SKM-1 treated with dmso at 0.1 percent for 144 hours (cell line): ENCODE results near the gene RELT.

Experiments
- DNase-seq: peaks from one replicate; lab custom pipeline; 2025; ENCODE audit not compliant: unreplicated experiment; lab: John Stamatoyannopoulos, UW

RELT gene

DNA sequence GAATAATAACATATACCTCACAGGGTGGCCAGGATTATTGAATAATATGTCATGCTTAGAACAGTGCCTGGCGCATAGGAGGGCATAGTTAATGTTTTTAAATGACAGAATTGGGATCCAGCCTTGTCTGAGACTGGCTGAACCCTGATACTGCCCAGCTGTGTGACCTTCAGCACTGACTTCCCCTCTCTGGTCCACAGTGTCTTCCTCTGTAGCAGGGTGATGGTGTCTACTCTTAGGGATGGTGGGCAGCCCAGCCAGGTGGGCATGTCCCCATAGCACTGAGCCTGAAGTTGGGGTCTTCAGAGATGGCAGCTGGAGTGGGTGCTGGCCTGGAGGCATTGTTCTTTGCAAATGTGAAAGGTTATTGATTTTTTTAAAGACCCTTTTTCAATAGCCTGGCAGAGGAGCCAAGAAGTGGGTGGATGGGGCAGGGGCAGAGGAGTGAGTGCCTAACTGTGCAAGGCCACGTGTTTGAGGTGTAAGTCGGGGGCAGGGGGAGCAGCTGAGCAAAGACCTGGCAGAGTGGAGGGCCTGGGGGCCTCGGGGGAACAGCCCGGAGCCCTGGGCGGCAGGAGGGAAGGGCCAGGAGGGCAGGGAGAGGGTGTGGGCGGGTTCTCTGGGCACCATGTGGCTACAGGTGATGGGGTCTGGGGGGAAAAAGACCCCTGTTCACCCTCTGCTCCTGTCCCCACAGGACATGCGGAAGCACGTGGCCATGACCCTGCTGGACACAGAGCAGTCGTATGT lies 29.8 kb upstream of the RELT start:
- no peak for DNase-seq

DNA sequence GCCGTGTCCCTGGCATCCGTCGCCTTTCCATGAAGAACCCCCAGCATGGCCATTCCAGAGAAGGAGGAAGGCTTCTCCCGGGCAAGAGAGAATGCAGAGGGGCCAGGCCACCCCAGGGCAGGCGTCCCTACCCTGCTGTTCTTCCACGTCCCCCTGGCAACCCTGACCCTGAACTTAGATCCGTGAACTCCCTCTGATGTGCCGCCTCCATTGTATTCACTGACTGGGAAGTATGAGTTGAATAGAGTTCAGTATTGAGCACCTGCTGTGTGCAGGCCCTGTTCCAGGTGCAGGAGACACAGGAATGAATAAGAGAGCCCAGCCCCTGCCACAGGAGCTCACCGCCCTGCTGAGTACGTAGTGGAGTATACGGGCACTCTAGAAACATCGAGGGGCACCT lies 29.1 kb upstream of the RELT start:
- DNase-seq = no peak

GRCh38 chr11:73348838-73349237 lies 27.4 kb upstream of the RELT start:
- DNase-seq = no peak

- DNase-seq = no peak
Measured at GRCh38 chr11:73349633-73350032, 26.6 kb upstream of the RELT start.

DNA sequence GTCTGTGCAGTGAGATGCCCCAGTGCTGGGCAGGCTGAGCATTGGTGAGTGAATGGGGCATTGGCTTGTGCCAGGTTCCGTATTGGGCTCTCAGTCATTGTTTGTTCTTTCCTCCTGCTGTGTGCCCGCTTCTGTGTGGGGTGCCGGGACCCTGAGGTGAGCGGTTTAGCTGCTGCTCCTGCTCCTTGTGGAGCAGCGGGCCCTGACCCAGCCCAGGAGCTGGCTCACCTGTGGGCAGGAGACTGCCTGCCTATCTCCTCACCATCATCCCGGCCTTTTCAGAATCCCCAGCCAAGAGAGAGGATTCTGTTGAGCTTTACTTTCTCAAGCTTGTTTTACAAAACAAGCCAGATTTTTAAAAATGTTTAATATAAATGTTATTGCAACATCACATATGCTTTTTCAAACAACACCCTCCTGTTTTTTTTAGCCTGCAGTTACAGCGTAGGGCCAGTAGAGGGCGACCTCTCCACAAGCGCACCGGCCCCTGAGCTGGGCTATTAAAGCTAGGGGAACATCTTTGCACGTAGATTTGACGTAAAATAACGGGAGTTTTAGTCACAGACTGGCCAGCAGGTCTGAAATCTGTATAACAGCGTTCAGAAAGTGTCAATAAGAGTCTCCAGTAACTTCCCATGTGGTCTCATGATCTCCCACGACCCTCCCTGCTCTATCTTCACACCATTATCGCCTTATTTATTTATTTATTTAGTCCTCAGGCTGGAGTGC lies 25.1 kb upstream of the RELT start:
- peak; percentile 62 for DNase-seq

DNA sequence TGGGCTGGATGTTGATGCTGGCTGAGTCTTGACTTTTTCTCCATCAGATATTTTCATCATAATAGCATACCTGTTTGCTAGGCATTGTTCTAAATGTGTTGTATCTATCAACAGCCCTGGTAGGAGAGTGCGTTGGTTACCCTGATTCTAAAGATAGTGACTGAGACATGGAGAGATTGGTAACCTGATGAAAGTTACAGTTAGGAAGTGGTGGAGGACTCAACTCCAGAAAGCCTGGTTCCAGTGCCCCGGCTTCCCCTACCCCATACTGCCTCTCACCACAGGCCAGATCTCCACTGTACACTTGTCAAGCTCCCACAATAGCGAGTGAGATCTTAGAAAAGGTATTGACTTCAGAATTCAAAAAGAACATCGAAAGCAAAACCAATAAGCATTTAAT lies 22.8 kb upstream of the RELT start:
- no peak for DNase-seq

DNA sequence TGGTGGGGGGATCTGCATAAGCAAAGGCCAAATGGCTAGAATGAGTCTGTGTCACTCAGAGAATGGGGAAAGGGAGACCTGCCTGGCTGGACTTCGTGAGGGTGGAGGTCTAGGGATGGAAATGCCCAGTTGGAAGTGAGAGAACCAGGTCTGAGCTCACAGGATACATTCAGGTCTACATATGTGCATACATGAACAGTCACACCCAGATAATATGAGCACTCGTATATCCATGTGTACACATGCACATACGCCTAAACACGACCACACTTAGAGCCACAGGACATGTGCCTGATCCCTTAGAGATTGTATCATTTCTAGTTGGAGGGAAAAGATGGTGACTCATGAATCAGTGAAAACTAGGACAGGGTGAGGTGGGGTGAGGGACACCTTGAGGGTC lies 21.1 kb upstream of the RELT start:
- DNase-seq = no peak

DNA sequence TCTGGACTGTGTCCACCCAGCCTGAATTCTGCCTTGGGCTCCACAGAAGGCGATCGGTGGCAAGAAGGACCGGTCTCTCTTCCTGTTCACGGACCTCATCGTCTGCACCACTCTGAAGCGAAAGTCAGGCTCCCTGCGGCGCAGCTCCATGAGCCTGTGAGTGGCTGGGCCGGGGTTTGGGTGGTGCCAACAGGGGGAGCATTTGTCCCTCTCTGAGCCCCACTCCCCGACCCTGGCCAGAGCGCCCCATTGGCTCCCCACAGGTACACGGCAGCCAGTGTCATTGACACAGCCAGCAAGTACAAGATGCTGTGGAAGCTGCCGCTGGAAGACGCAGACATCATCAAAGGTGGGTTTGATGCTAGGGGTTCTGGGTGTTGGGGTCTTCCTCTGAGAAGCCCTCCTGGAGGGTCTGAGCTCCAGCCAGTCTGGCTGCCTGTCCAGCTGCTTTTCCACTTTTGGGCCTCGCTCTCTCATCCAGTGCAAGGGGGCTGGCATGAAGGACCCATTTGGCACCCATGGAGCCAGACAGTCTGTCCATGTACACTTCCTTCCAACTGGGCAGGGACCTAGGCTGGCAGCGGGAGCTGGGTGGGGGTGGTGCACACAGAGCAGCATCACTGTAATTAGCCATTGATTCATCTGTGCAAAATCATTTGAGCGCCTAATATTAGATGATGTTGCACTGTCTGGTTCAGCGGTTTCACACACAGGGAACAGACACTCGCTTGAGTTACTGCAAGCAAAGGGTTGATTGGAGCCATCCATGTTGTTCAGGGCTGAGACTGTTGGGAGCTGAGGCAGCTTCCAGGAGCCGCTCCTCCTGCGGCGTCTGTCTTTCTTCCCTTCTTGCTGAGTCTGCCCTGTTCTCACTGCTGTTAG lies 19.0 kb upstream of the RELT start:
- DNase-seq = no peak

- no peak for DNase-seq
Measured at GRCh38 chr11:73358071-73358470, 18.1 kb upstream of the RELT start.

GRCh38 chr11:73359341-73359740 lies 16.9 kb upstream of the RELT start:
- no peak for DNase-seq

- peak; percentile 10 for DNase-seq
Measured at GRCh38 chr11:73359930-73360742, 16.1 kb upstream of the RELT start.

DNA sequence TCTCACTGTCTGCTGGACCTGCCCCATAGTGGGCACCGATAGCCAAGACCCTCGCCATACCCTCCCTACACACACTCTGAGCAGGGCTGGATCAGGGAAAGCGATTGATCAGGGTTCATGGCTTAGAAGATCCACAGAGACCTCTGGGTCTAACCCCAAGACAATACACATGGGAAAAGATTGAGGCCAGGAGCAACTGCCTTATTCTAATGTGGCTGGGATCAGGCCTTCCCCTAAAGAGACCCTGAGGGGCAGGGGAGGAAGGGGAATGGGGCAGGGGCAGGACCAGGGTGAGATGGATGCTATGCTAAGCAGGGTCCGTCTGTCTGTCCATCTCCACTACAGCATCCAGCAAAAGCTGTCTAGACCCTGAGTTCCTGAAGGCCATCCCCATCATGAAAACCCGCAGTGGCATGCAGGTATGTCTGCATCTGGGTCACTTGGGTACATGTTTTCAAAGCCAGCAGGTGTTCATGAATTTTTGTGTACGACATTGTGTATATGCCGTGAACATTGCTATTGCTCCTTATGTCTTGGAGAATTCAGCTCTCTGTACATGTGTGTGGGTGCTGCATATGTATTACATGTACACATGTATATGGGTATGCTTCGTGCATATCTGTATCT lies 15.3 kb upstream of the RELT start:
- no peak for DNase-seq

GRCh38 chr11:73361953-73362776 lies 14.0 kb upstream of the RELT start:
- DNase-seq = no peak

GRCh38 chr11:73363147-73363546 lies 13.1 kb upstream of the RELT start:
- DNase-seq = no peak

GRCh38 chr11:73365352-73366264 lies 10.6 kb upstream of the RELT start:
- no peak for DNase-seq

DNA sequence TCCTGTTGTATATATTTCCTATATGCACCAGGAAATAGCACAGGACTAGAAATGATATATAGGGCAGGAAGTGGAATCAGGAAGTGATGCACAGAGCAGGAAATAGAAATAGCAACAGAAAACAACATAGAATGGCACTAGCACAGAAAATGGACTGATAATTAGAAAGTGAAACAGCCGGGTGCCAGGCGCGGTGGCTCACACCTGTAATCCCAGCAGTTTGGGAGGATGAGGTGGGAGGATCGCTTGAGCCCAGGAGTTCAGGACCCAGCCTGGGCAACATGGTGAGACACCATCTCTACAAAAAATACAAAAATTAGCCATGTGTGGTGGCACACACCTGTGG lies 10.0 kb upstream of the RELT start:
- peak; percentile 19 for DNase-seq

- DNase-seq = no peak
Measured at GRCh38 chr11:73366953-73367352, 9.2 kb upstream of the RELT start.

DNA sequence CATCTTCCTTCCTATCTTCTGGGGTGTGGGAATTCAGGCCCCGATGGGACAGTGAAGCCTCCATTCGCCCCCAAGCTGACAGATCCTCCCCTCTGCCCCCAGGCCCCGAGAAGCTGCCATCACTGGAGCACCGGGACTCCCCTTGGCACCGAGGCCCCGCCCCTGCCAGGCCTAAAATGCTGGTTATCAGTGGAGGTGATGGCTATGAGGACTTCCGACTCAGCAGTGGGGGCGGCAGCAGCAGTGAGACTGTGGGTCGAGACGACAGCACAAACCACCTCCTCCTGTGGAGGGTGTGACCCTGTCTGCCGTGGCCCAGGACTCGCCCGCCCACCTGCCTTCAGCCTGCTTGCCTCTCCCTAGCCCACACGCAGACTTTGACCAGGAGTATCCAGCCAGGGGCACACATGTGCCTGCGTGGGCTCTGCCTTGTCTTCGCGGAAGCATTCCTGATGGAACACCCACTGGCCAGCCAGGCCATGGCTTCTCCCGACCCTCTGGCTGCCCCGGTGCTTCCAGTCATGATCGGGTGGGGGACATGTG lies 8.6 kb upstream of the RELT start:
- no peak for DNase-seq
